LNCaP clone FGC (cell line): Measurements from ENCODE around the gene CMBL.

ENCODE experiments used
- DNase-seq: peaks from one replicate; pipeline ENCODE4 v3.0.0-alpha.2; 2011; ENCODE audit warnings: low read depth
- H3K4me3 ChIP-seq: 2 replicates; pipeline ENCODE4 v1.5.1; 2011; ENCODE audit warnings: mild to moderate bottlenecking, low read depth, low read length, control low read depth
- CTCF ChIP-seq: IDR thresholded peaks from 2 replicates; pipeline ENCODE4 v1.5.1; 2012; ENCODE audit warnings: mild to moderate bottlenecking; ENCODE audit not compliant: control insufficient read depth, insufficient read depth; ENCODE audit errors: extremely low read depth

Gene CMBL

GRCh38 chr5:10244342-10244944 is 63.3 kb downstream of the CMBL start:
- H3K4me3 ChIP-seq, result no peak overlapping the region
- DNase-seq, result no peak
- TF ChIP-seq CTCF, result no peak

- no peak for DNase-seq
- TF ChIP-seq CTCF, result no peak
Measured at GRCh38 chr5:10243660-10244240, 64.0 kb downstream of the CMBL start.

GRCh38 chr5:10235350-10235749 is 72.4 kb downstream of the CMBL start:
- no peak overlapping the region for H3K4me3 ChIP-seq
- no peak for DNase-seq
- TF ChIP-seq CTCF, result no peak

More at GRCh38 chr5:10243660-10244240, 64.0 kb downstream of the CMBL start:
- no peak overlapping the region for H3K4me3 ChIP-seq

- TF ChIP-seq CTCF, result peak; percentile 61
Measured at GRCh38 chr5:10233505-10233904, 74.2 kb downstream of the CMBL start.

GRCh38 chr5:10233011-10233410 is 74.7 kb downstream of the CMBL start:
- no peak for TF ChIP-seq CTCF
- no peak overlapping the region for H3K4me3 ChIP-seq
- DNase-seq, result no peak

More at GRCh38 chr5:10233505-10233904, 74.2 kb downstream of the CMBL start:
- no peak for DNase-seq
- H3K4me3 ChIP-seq, result no peak overlapping the region

GRCh38 chr5:10232386-10232785 is 75.3 kb downstream of the CMBL start:
- no peak overlapping the region for H3K4me3 ChIP-seq
- no peak for TF ChIP-seq CTCF
- DNase-seq, result no peak
